22Rv1 (cell line): ENCODE results near the gene SEZ6.
"Not testable (repeated sequence)": the region's sequence is repeated elsewhere in the genome, so short reads cannot be mapped to it uniquely, and the experiment has no call there.

ENCODE experiments used
- CTCF ChIP-seq: fragments of 450-650 bp; IDR thresholded peaks from 2 replicates; pipeline ENCODE4 v1.5.1; 2017; ENCODE audit warnings: mild to moderate bottlenecking
- ZFX ChIP-seq: fragments of 450-650 bp; IDR thresholded peaks from 2 replicates; pipeline ENCODE4 v1.6.1; 2017; ENCODE audit warnings: antibody characterized with exemption, borderline replicate concordance

DNA sequence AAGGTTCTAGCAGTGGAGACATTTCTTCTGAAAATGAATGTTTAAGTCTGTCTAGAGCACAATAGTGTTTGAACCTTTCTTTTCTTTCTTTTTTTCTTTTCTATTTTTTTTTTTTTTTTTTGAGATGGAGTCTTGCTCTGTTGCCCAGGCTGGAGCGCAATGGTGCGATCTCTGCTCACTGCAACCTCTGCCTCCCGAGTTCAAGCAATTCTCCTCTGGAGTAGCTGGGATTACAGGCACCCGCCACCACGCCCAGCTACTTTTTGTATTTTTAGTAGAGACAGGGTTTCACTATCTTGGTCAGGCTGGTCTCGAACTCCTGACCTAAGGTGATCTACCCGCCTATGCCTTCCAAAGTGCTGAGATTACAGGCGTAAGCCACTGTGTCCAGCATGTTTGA lies 71.3 kb downstream of the SEZ6 start:
- TF ChIP-seq CTCF, ZFX: not testable (repeated sequence)
